HG02943 (cell line): ENCODE data around the gene AZU1.

Experiments used
- ATAC-seq: cut with Tn5 transposase; IDR thresholded peaks from one replicate; pipeline ENCODE4 v1.9.1; 2021; ENCODE audit warnings: mild to moderate bottlenecking, low read depth, moderate library complexity; ENCODE audit not compliant: unreplicated experiment

AZU1 gene, protein sequence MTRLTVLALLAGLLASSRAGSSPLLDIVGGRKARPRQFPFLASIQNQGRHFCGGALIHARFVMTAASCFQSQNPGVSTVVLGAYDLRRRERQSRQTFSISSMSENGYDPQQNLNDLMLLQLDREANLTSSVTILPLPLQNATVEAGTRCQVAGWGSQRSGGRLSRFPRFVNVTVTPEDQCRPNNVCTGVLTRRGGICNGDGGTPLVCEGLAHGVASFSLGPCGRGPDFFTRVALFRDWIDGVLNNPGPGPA

GRCh38 chr19:827710-828321 lies at the start of gene AZU1:
AZU1 (plus strand) TSS chr19:827837; CDS start chr19:827847, 10 bp downstream.
- no peak for ATAC-seq

DNA sequence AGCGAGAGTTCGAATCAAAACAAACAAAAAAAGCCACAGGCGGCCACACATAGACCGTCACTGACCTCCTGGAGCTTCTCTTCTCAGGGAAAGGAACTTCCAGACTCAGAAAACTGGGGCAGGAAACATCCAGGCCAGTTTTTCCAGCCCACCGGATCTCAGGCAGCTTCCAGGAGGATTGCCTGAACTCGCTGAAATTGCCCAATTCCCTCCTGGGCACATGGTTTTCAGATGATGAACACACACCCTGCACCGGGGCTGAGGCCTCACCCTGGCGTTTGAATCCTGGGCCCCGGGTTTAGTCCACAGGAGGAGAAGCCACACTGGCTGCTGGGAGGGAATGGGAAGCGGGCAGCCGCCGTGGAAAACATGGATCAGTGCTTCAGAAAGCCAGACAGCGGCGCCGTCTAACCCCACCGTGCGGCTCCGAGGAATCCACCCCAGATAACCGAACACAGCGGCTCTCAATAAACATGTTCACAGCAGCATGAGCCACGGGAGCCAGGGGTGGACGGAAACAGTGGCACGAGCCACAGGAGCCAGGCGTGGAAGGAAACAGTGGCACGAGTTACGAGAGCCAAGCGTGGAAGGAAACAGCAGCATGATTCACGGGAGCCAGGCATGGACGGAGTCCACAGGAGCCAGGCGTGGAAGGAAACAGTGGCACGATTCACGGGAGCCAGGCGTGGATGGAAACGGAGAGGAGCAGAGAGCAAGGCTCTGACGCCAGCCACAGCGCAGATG lies 48.6 kb upstream of the AZU1 start:
- ATAC-seq, result no peak

DNA sequence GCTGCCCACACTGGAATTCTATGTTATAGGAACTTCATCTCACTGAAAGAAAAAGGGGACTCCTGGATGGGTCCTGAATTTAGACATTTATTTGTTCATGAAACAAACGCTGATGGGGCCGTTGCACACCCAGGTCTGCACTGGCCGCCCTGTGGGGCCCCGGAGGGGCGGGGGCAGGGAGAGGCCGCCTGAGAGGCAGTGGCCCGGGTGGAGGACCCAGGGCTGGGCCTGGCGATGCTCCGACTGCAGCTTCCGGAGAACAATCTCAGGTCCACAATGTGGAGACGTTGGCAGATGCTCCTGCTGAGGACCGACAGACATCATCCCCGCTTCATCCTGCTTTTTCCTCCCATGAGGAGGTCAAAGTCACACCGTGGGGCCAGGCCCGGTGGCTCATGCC lies 46.7 kb upstream of the AZU1 start:
- ATAC-seq, result no peak

GRCh38 chr19:781800-782184 lies 45.8 kb upstream of the AZU1 start:
- ATAC-seq, result no peak

GRCh38 chr19:782185-782877 lies 45.3 kb upstream of the AZU1 start:
- no peak for ATAC-seq

DNA sequence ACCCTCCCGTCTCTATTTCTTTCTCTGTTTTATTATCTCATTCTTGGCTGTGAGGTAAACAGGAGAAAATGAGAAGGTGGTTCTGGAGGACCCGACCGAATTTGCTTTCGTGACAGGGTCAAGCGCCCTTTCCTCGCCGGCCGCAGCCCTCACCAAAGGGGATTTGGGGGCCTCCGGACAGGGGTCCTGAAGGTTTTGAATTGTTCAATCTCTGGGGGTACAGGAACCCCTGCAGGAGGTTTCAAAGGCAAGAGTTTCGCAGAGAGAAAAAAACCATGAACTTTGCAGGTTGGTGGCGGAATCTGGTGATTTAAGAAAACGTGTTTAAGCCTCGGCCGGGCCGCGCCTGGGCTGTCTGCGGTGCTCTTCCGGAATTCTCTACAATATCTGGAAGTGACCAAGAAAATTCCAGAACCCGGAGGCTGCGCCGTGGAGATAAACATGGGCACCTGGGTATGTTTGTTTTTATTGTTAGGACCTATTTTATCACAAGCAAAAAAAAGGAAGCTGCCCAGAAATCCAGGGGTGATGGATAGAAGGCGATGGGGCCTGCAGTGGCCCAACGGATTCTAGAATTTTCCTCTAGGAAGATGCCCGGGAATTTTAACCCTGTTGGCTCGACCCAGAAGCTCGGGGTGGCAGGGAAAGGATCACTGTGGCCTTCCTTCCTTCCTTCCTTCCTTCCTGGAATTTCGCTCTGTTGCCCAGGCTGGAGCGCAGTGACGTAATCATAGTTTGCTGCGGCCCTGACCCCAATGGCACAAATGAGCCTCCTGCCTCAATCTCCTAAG lies 44.6 kb upstream of the AZU1 start:
- ATAC-seq, result no peak

GRCh38 chr19:784541-784940 lies 43.1 kb upstream of the AZU1 start:
- no peak for ATAC-seq

GRCh38 chr19:787536-787935 lies 40.1 kb upstream of the AZU1 start:
- ATAC-seq, result no peak

- ATAC-seq, result no peak
Measured at GRCh38 chr19:788686-788982, 39.0 kb upstream of the AZU1 start.

GRCh38 chr19:788983-789700 lies 38.5 kb upstream of the AZU1 start:
- no peak for ATAC-seq

- no peak for ATAC-seq
Measured at GRCh38 chr19:789701-790060, 38.0 kb upstream of the AZU1 start.

- no peak for ATAC-seq
Measured at GRCh38 chr19:791007-791566, 36.5 kb upstream of the AZU1 start.

- no peak for ATAC-seq
Measured at GRCh38 chr19:791567-792305, 35.9 kb upstream of the AZU1 start.

- ATAC-seq, result no peak
Measured at GRCh38 chr19:792306-792885, 35.2 kb upstream of the AZU1 start.

DNA sequence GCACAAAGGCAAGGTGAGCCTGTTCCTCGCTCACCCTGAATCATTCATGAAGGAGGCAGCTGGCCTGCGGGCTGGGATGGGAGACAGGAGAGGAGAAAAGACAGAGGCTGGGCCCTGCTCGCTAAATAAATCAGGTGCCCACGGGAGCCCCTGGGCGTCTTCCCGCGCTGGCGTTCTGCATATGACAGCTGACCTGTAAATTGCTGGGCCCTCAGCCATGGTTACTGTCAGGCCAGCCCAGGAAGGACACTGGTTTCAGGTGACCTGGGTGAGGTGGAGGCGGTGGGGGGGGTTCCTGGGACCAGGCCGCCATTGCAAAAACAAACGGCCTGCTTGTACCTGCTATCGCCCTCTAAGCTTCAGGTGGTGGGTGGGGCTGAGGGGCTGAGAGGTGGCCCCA lies 33.8 kb upstream of the AZU1 start:
- ATAC-seq, result no peak

- ATAC-seq, result no peak
Measured at GRCh38 chr19:795073-795611, 32.5 kb upstream of the AZU1 start.

GRCh38 chr19:795691-796581 lies 31.7 kb upstream of the AZU1 start:
- no peak for ATAC-seq
